Daoy (cell line): ENCODE measurements around the gene TMEM238. TPM values are rescaled to one million over a fixed set of nuclear protein-coding genes. Genes with fewer than 3 reads are reported as not detected.
"Not testable (repeated sequence)": the region's sequence is repeated elsewhere in the genome, so short reads cannot be mapped to it uniquely, and the experiment has no call there.

Source experiments
- DNase-seq: peaks from one replicate; pipeline ENCODE4 v3.0.0-alpha.2; 2015; ENCODE audit warnings: low read depth
- total RNA-seq: library from RNA; depleted of rRNA; stranded (reverse); fragments of >200 nt; shearing (Covaris generic); gene quantifications from 2 replicates; pipeline ENCODE4 v1.2.3, GENCODE V29; 2014

The TMEM238 gene
- total RNA-seq, 1 experiment from 2014 or later, result 3.9 TPM

GRCh38 chr19:55401390-55401789 is 17.3 kb upstream of the TMEM238 start:
- DNase-seq, result not testable (repeated sequence)

GRCh38 chr19:55400281-55401087 is 16.4 kb upstream of the TMEM238 start:
- DNase-seq, result no peak

DNA sequence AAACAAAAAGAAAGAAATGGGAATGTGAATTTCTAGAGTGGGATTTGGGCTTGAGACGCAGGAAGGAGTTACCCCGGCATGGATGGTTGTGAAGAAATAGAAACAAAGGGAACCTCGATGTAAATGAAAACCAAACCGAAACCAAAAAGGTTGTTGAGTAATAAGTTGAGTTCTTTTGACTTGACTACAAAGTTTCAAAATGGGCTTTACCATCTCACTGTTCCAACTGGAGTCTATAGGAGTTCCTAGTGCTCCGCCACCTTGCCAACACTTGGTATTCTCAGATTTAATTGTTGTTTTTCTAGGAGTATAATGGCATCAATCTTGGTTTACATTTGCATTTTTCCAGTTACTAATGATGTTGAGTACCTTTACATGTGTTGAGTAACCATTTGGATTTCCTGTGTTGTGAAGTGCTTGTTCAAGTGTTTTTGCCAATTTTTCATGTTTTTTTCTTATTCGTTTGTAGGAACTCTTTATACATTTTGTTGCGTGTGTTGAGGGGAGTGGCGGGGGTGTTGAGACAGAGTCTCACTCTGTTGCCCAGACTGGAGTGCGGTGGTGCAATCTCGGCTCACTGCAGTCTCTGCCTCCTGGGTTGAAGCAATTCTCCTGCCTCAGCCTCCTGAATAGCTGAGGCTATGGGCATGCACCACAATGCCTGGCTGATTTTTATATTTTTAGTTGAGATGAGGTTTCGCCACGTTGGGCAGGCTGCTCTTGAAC is 14.3 kb upstream of the TMEM238 start:
- no peak for DNase-seq

GRCh38 chr19:55392820-55393761 is 9.0 kb upstream of the TMEM238 start:
- DNase-seq, result no peak

GRCh38 chr19:55391702-55392615 is 7.9 kb upstream of the TMEM238 start:
- DNase-seq, result peak; percentile 46

- DNase-seq, result peak; percentile 34
These were observed 7.1 kb upstream of the TMEM238 start for GRCh38 chr19:55391191-55391670.

- DNase-seq, result peak; percentile 53
These were observed 6.4 kb upstream of the TMEM238 start for GRCh38 chr19:55390461-55390880.

- no peak for DNase-seq
These were observed 5.6 kb upstream of the TMEM238 start for GRCh38 chr19:55389386-55390317.

GRCh38 chr19:55387736-55388497 is 3.8 kb upstream of the TMEM238 start:
- DNase-seq, result no peak

DNA sequence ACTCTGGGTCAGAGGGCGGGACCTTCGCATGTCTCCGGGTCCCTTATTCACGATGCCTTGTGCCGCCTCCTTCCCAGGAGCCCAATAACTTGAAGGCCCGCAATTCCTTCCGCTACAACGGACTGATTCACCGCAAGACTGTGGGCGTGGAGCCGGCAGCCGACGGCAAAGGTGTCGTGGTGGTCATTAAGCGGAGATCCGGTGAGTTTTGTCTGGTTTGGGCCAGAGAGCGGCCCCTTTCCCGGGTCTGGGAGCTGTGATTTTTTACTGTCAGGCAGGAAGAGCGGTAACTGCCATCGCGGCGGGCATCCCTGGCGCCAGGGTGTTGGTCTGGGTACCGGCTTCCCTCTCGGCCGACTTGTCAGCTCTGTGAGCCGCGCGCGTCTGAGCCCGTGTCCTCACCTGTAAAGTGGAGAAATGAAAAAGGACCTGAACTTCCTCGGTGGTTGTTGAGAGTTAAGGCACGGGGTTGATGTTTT is 2.4 kb upstream of the TMEM238 start:
- DNase-seq, result no peak

DNA sequence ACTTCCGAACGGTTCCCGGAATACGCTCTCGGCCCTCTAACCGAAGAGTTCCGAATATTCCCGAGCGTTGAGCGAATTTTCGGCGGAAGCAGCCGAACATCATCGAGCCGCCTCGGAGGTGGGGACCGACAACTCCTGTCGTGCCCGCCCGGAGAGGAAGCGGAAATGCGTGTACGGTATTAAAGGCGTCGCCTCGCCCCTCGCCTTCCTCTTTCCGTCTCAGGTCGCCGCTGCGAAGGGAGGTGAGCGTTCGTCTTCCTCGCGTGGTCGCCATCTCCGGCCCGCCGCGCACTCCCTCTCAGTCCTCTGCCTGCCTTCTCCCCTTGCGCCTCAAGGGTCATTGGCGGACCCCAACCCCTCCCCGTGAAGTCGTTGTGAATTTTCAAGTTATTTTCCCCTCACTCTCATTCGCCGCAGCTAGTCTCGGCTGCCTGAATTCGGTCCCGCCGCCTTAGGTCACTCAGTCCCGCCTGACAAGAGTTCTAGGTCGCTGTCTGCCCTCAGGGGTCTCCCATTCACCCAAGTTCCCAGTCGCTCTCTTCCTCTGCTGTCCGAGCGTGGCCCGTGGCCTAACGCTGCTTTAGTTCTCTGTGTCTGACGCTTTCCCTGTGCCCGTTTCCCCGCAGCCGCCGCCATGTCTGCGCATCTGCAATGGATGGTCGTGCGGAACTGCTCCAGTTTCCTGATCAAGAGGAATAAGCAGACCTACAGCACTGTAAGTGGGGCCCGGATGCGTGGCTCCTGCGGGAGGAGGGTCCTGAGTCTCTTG is 1.8 kb upstream of the TMEM238 start, which contains the start of gene RPL28:
TSS of gene RPL28 (plus strand) at position 209 of the 769 bp plus-strand sequence. CDS start at position 635, 426 bp downstream.
- peak; percentile 99 for DNase-seq

- DNase-seq, result peak; percentile 97
These were observed 1.0 kb upstream of the TMEM238 start for GRCh38 chr19:55384920-55385723.

GRCh38 chr19:55383279-55384130 is 587 bp downstream of the TMEM238 start:
- peak; percentile 82 for DNase-seq

DNA sequence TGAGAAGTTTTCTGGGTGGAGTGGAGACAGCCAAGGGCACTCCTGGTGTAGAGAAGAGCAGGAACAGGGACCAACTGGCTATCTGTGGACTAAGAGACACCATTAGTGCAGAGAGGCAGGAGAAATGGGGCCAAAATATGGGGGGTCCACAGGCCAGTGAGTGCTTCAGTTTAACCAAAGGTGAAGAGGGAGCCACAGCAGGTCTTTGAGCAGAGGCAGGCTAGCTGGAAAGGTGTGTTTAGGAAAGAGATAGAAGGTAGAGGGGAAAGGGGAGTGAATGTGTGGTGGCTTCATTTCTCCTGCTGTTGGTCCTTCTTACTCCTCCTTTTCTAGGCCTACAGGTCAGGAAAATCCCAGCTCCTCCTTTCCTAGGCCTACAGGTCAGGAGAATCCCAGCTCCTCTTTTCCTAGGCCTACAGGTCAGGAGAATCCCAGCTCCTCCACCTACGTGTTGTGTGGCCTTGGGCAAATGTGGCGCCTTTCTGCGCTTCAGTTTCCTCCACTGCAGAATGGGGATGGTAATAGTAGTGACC is 1.5 kb downstream of the TMEM238 start:
- no peak for DNase-seq

DNA sequence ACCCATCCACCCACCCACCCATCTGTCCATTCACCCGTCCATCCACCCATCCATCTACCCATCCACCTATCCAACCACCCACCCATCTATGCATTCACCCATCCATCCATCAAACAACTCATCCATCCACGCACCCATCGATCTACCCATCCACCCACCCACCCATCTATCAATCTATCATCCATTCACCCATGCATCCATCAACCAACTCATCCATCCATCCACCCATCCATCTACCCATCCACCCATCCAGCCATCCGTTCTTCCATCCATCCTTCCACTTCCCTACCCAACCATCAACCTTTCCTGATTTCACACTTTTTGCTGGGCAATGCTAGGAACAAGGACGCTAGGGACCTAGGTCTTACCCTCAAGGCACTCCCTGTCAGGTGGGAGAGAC is 2.1 kb downstream of the TMEM238 start:
- DNase-seq, result no peak

DNA sequence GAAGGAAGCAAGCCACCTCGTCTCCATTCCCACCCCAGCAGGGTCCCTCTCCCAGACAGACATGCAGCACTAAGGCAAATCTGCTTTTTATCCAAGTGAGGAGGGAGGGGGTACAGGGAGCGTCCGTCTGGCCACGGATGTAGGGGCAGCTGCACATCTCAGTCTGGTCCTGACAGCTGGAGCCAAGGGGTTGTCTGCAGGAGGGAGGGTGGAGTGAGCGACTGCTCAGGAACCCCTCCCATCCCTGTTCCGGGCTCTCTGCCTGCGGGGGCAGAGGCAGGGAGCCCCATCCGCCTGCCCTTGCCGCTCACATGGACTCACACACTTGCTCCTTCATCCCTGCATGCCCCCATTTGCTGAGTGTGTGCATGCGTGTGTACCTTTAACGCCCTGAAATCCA is 4.9 kb downstream of the TMEM238 start:
- DNase-seq, result no peak
